DOHH2 (cell line): ENCODE results near the gene STAT5B.

Source experiments
- H3F3A ChIP-seq: fragments of 200-600 bp; sonication (generic), shearing (Covaris generic); 2 replicates; pipeline ENCODE4 v1.6.0; 2016; ENCODE audit warnings: antibody characterized with exemption, mild to moderate bottlenecking; ENCODE audit not compliant: control insufficient read depth, insufficient read depth
- H3K27ac ChIP-seq: fragments of 200-600 bp; sonication (generic); 2 replicates; pipeline ENCODE4 v1.5.1; 2014; ENCODE audit warnings: low read depth, mild to moderate bottlenecking, low read length, moderate library complexity
- H3K27me3 ChIP-seq: fragments of 200-600 bp; sonication (generic); 2 replicates; pipeline ENCODE4 v1.6.1; 2014; ENCODE audit warnings: mild to moderate bottlenecking, low read length, mixed read lengths; ENCODE audit not compliant: control insufficient read depth
- H3K36me3 ChIP-seq: fragments of 200-600 bp; sonication (generic); 2 replicates; pipeline ENCODE4 v1.6.1; 2014; ENCODE audit warnings: mild to moderate bottlenecking, low read length, moderate library complexity, mixed read lengths; ENCODE audit not compliant: control insufficient read depth
- H3K4me1 ChIP-seq: fragments of 200-600 bp; sonication (generic); 2 replicates; pipeline ENCODE4 v1.6.1; 2014; ENCODE audit warnings: mild to moderate bottlenecking, low read length, mixed read lengths; ENCODE audit not compliant: control insufficient read depth
- H3K4me2 ChIP-seq: fragments of 200-600 bp; sonication (generic); 2 replicates; pipeline ENCODE4 v1.6.0; 2014; ENCODE audit warnings: mild to moderate bottlenecking, low read length, moderate library complexity
- H3K4me3 ChIP-seq: fragments of 200-600 bp; sonication (generic); 2 replicates; pipeline ENCODE4 v1.5.1; 2014; ENCODE audit warnings: mild to moderate bottlenecking, low read length, mixed read lengths
- H3K79me2 ChIP-seq: fragments of 200-600 bp; sonication (generic); 2 replicates; pipeline ENCODE4 v1.6.1; 2014; ENCODE audit warnings: mild to moderate bottlenecking, low read length, mixed read lengths; ENCODE audit not compliant: control insufficient read depth
- H3K9me2 ChIP-seq: fragments of 200-600 bp; sonication (generic); replicated peaks from 2 replicates; pipeline ENCODE4 v1.6.1; 2014; ENCODE audit warnings: mild to moderate bottlenecking, low read length, mixed read lengths; ENCODE audit not compliant: control insufficient read depth
- H3K9me3 ChIP-seq: fragments of 200-600 bp; sonication (generic); 2 replicates; pipeline ENCODE4 v1.6.1; 2014; ENCODE audit warnings: antibody characterized with exemption, low read length, mixed read lengths; ENCODE audit not compliant: control insufficient read depth, insufficient read depth
- H4K20me1 ChIP-seq: fragments of 200-600 bp; sonication (generic); 2 replicates; pipeline ENCODE4 v1.6.0; 2014; ENCODE audit warnings: low read depth, mild to moderate bottlenecking, antibody characterized with exemption, low read length, moderate library complexity; ENCODE audit not compliant: control insufficient read depth, insufficient read depth
- EZH2phosphoT487 ChIP-seq: fragments of 200-600 bp; sonication (generic); IDR thresholded peaks from 2 replicates; pipeline ENCODE4 v1.6.1; 2017; ENCODE audit warnings: borderline replicate concordance, mild to moderate bottlenecking, antibody characterized with exemption, low read length, moderate library complexity, mixed read lengths
- TF ChIP-seq, protein P1 (sequence below): fragments of 200-600 bp; sonication (generic); IDR thresholded peaks from one replicate; pipeline ENCODE4 v1.5.1; 2014; ENCODE audit warnings: antibody characterized with exemption, mild to moderate bottlenecking, low read depth, low read length; ENCODE audit not compliant: poor library complexity, severe bottlenecking

STAT5B gene

DNA sequence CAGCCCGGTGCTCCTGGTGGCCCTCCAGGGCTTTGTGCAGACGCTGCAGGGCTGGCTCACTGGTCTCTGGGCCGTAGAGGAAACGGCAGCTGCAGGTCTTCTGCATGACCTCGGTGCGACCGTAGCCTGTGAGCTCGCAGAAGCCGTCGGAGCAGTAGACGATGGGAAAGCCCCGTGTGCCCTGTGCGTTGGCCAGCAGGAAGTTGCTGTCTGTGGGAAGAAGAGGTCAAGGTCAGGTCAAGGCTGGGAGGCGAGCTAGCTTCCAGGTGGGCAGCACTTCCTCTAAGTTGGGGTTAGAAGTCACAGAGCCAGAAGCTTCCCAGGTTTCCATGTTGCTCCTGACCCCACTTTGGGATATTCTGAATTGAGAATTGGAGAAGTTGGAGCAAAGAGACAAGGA is 97.4 kb downstream of the STAT5B start:
- H3K4me2 ChIP-seq = peak overlapping the region; percentile 36
- H3K79me2 ChIP-seq = no peaks in the 10 kb centered on the region
- TF ChIP-seq EZH2phosphoT487 = no peak
- TF ChIP-seq, protein P1, sequence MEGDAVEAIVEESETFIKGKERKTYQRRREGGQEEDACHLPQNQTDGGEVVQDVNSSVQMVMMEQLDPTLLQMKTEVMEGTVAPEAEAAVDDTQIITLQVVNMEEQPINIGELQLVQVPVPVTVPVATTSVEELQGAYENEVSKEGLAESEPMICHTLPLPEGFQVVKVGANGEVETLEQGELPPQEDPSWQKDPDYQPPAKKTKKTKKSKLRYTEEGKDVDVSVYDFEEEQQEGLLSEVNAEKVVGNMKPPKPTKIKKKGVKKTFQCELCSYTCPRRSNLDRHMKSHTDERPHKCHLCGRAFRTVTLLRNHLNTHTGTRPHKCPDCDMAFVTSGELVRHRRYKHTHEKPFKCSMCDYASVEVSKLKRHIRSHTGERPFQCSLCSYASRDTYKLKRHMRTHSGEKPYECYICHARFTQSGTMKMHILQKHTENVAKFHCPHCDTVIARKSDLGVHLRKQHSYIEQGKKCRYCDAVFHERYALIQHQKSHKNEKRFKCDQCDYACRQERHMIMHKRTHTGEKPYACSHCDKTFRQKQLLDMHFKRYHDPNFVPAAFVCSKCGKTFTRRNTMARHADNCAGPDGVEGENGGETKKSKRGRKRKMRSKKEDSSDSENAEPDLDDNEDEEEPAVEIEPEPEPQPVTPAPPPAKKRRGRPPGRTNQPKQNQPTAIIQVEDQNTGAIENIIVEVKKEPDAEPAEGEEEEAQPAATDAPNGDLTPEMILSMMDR = no peak
- H3K9me2 ChIP-seq = no peaks in the 10 kb centered on the region
- H3K9me3 ChIP-seq = no peaks in the 10 kb centered on the region
- H3K27me3 ChIP-seq = peaks cover 19% of the 10 kb centered on the region
- H4K20me1 ChIP-seq = no peaks in the 10 kb centered on the region
- no peaks in the 10 kb centered on the region for H3K36me3 ChIP-seq
- H3K4me1 ChIP-seq = peaks cover 51% of the 10 kb centered on the region
- H3F3A ChIP-seq = peaks cover 8% of the 10 kb centered on the region; the same call in 1 of the 2 replicates
- H3K27ac ChIP-seq = no peak overlapping the region
- H3K4me3 ChIP-seq = 0 out of 2 replicates have a peak overlapping the region, but pooled peaks have one; percentile 7

DNA sequence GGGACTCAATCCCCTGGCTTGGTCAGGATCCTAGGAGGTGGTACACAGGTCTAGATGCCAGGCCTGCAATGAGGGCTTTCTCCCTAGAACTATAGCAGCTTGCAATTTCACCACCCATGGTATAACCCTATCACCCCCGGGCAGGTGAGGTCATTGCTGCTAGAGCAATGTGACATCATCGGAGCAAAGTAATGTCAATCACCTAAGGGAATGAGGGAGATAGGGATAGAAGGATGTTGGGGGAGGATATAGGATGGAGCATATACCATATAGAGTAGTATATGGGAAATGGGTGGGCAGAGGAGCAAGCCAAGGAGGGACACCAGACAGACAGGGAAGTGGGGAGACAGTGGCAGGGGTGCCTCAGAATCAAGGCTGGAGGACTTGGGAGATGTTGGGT is 98.5 kb downstream of the STAT5B start:
- H3K27me3 ChIP-seq = peaks cover 19% of the 10 kb centered on the region
- H4K20me1 ChIP-seq = no peaks in the 10 kb centered on the region
- no peak overlapping the region for H3K4me3 ChIP-seq
- no peaks in the 10 kb centered on the region for H3K79me2 ChIP-seq
- no peaks in the 10 kb centered on the region for H3K9me3 ChIP-seq
- H3F3A ChIP-seq = peaks cover 8% of the 10 kb centered on the region; the same call in 1 of the 2 replicates
- TF ChIP-seq, protein P1 = no peak
- no peak for TF ChIP-seq EZH2phosphoT487
- H3K4me2 ChIP-seq = no peak overlapping the region
- peaks cover 40% of the 10 kb centered on the region for H3K4me1 ChIP-seq
- H3K9me2 ChIP-seq = no peaks in the 10 kb centered on the region
- no peaks in the 10 kb centered on the region for H3K36me3 ChIP-seq
- H3K27ac ChIP-seq = no peak overlapping the region

DNA sequence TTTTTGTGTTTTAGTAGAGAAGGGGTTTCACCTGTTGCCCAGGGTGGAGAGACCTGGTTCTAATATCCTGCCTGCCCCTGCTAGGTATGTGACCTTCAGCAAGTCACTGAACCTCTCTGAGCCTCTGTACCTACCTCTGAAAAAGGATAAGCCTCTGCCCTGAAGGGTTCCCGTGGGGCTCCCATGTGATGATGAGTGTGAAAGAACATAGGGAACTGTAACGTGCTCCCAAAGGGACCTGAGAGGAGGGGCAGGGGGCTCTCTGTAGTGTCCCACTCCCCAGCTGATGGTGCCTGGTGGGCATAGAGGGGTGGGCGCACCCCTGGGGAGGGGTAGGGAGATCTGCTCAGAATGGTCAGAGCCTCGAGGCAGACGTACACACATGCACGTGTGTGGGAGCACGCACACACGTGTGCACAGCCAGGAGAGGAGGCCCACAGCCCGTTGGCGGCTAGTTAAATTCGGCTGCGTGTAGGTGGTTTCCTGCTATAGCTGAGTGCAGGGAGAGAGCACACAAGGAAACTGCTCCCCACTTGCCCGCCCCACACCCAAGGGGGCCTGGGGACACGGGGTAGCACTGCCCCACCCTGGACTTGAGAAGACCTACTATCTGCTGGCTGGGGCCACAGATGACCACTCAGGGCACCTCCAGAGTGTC is 101.9 kb downstream of the STAT5B start:
- Histone ChIP-seq H3K4me1 (peaks cover 14% of the 10 kb centered on the region), H3K36me3 (no peaks in the 10 kb centered on the region), H3K9me2 (no peaks in the 10 kb centered on the region), H3K4me2 (no peak overlapping the region), H4K20me1 (no peaks in the 10 kb centered on the region), H3F3A (peaks cover 2% of the 10 kb centered on the region; the same call in 1 of the 2 replicates), H3K27me3 (peaks cover 3% of the 10 kb centered on the region; the same call in 1 of the 2 replicates), H3K79me2 (no peaks in the 10 kb centered on the region), H3K9me3 (no peaks in the 10 kb centered on the region), H3K4me3 (no peak overlapping the region), H3K27ac (no peak overlapping the region)
- TF ChIP-seq, protein P1 = no peak
- TF ChIP-seq EZH2phosphoT487 = no peak
